ENCODE measurements around the gene DEPDC1. TPM values are rescaled to one million over a fixed set of nuclear protein-coding genes. Genes with fewer than 3 reads are reported as not detected.

Gene DEPDC1
- total RNA-seq, 4 donors from 2014 or later, result 0.19 to 0.96 TPM; not detected in 2

GRCh38 chr1:68516066-68516465 lies 19.2 kb upstream of the DEPDC1 start:
- no peak for DNase-seq (ENCODE audit: low spot score)
- TF ChIP-seq, protein P1, sequence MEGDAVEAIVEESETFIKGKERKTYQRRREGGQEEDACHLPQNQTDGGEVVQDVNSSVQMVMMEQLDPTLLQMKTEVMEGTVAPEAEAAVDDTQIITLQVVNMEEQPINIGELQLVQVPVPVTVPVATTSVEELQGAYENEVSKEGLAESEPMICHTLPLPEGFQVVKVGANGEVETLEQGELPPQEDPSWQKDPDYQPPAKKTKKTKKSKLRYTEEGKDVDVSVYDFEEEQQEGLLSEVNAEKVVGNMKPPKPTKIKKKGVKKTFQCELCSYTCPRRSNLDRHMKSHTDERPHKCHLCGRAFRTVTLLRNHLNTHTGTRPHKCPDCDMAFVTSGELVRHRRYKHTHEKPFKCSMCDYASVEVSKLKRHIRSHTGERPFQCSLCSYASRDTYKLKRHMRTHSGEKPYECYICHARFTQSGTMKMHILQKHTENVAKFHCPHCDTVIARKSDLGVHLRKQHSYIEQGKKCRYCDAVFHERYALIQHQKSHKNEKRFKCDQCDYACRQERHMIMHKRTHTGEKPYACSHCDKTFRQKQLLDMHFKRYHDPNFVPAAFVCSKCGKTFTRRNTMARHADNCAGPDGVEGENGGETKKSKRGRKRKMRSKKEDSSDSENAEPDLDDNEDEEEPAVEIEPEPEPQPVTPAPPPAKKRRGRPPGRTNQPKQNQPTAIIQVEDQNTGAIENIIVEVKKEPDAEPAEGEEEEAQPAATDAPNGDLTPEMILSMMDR (IDR thresholded peaks at IDR 0.05), result no peak
- ATAC-seq (ENCODE audit: low FRiP score), result no peak

- DNase-seq (ENCODE audit: low spot score), result no peak
- TF ChIP-seq, protein P1 (IDR thresholded peaks at IDR 0.05), result no peak
- no peak for ATAC-seq (ENCODE audit: low FRiP score)
These were observed 14.4 kb upstream of the DEPDC1 start for GRCh38 chr1:68511254-68511653.

DNA sequence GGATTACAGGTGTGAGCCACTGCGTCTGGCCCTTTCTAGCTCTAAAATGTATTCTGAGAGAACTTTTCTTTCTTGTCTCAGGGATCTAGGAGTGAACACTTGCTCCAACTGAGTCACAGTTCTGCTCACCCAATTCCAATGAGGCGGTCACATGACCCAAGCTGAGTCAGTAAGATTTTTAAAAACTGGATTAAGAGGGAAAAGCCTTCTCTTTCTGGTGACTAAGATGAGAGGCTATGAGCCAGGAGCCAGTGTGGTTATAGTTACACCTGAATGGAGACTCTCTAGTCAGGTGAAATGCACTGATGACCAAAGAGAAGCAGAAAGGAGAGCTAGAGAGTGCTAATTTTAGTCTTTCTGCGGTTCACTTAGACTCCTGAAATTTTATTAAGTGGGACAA lies 9.5 kb upstream of the DEPDC1 start:
- no peak for DNase-seq (ENCODE audit: low spot score)
- TF ChIP-seq, protein P1 (IDR thresholded peaks at IDR 0.05), result no peak
- ATAC-seq (ENCODE audit: low FRiP score), result no peak

GRCh38 chr1:68503085-68503484 lies 6.2 kb upstream of the DEPDC1 start:
- TF ChIP-seq, protein P1 (IDR thresholded peaks at IDR 0.05), result no peak
- ATAC-seq (ENCODE audit: low FRiP score), result no peak
- no peak for DNase-seq (ENCODE audit: low spot score)

GRCh38 chr1:68497358-68497698 lies 446 bp upstream of the DEPDC1 start:
- TF ChIP-seq, protein P1 (IDR thresholded peaks at IDR 0.05), result no peak
- no peak for DNase-seq (ENCODE audit: low spot score)
- peak; percentile 14 for ATAC-seq (ENCODE audit: low FRiP score)

DNA sequence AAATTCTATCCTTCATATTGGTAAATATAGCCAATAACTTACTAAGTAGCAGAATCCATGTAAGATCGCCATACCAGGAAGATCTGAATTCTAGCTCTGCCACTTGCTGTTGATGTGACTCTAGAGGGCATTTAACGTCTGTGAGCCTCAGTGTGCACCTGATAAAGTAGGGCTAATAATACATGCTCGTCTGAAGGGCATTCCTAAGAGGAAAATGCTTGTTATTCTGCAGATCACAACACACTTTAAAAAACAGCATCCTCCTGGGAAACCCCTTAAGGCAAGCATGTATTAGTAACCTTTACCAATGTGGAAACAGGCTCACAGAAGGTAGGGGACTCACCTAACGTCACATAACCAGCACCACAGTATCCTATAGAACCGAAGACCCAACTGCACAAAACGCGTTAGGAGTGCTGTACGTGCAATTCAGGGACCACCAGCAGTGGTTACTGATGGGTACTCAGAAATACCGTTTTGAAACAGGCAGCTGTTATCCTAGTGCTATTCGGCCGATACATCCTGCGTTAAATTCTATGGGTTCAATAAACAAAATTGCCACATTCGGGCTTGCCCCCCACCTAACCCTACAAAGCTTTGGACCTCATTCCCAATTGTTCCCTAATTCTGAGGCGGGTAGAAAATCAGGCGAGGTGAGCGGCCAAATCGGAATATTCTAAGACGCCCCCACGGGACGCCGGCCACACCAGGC lies 758 bp downstream of the DEPDC1 start:
- no peak for DNase-seq (ENCODE audit: low spot score)
- TF ChIP-seq, protein P1 (IDR thresholded peaks at IDR 0.05), result no peak
- ATAC-seq (ENCODE audit: low FRiP score), result no peak

- DNase-seq (ENCODE audit: low spot score), result no peak
- no peak for ATAC-seq (ENCODE audit: low FRiP score)
- TF ChIP-seq, protein P1 (IDR thresholded peaks at IDR 0.05), result no peak
These were observed 1.4 kb downstream of the DEPDC1 start for GRCh38 chr1:68495532-68495931.
